EL (cell line): ENCODE results near the gene CACNB3.
A peak's percentile ranks its signal among the peaks of the same experiment; 100 is the strongest.
"Not testable (repeated sequence)": the region's sequence is repeated elsewhere in the genome, so short reads cannot be mapped to it uniquely, and the experiment has no call there.

Experiments used
- DNase-seq: peaks from one replicate; pipeline ENCODE4 v3.0.0-alpha.2; 2016

Gene CACNB3

DNA sequence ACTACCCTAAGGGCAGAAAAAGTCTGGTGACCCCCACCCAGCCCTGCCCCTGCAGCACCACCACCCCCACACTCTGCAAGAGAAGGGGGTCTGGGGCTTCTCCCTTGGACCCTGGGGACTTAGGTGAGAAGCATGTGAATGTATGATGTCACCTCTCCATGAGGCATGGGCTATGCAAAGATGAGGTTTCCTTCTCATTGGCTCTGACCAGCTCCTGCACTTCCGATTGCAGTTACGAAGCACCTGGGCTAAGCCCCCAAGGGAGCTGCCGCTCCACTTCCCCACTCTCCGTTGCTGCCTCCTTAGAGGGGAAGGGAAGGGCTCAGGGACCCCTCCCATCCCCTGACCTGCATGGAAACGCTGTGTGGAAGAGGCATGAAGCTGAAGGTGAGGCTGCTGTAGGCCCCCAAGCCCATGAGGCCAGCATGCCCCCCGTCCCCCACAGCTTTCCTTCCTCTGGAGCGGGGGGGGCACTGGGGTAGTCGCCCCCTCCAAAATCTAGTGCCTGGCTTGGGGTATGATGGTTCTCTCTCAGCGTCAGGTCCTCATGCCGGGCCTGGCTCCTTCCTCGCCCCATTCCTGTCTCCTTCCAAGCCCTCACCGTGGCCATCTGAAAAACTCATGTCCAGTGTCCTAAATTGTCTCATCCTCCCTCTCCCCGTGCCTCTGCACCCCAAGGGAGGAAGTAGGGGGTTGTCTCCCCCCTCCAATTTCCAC, 39.1 kb downstream of the CACNB3 start:
- no peak for DNase-seq

DNA sequence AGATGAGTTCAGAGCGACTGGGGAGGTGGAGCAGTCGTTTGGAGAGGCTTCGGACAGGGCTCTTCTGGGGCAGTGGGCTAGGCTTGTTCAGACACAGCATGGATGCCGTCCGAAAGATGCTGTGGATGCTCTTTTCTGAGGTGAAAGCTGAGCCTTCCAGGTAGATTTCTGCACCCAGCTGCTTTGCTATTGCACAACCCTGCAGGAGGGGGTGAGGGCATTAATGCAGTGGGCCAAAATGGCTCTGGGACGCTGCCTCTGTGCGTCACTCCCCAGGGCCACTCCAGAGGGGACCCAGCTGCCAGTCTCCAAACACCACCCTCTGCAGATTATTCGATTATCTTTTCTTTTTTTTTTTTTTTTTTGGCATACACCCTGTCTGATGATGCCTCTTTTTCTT, 39.7 kb downstream of the CACNB3 start:
- no peak for DNase-seq

DNA sequence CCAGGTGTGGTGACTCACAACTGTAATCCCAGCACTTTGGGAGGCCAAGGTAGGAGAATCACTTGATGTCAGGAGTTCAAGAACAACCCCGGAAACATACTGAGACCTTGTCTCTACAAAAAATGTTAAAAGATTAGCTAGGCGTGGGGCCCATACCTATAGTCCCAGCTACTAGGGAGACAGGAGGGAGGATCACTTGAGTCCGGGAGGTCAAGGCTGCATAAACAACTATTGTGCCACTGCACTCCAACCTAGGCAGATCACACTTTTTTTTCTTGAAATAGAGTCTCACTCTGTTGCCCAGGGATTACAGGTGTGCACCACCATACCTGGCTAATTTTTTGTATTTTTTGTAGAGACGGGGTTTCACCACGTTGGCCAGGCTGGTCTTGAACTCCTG, 41.3 kb downstream of the CACNB3 start:
- DNase-seq, result no peak

DNA sequence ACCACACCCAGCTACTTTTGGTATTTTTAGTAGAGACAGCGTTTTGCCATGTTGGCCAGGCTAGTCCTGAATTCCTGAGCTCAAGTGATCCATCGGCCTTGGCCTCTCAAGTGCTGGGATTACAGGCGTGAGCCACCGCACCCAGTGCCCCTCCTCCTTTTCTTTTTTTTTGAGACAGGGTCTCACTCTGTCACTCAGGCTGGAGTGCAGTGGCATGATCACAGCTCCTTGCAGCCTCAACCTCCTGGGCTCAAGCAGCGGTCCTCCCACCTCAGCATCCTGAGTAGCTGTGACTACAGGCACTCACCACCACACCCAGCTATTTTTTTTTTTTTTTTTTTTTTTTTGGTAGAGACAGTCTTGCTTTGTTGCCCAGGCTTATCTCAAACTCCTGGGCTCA, 41.9 kb downstream of the CACNB3 start:
- DNase-seq, result not testable (repeated sequence)

DNA sequence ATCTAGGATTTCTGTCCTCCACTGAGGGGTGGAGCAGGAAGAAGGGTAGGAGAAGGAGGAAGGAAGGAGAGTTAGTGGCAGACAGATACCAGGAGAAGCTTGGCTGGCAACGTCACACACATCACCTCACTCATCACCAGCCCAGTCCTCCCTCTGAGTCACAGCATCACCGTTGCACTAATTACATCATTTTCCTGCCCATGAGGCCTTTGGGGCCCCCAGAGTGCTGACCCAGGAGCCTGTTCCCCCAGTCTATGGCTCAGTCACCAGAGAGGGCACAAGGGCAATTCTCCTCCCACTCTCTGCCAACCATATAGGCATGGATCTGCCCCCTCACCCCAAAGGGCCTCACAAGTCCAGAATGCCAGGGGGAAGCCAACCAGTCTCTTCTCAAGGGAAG, 42.8 kb downstream of the CACNB3 start:
- no peak for DNase-seq

DNA sequence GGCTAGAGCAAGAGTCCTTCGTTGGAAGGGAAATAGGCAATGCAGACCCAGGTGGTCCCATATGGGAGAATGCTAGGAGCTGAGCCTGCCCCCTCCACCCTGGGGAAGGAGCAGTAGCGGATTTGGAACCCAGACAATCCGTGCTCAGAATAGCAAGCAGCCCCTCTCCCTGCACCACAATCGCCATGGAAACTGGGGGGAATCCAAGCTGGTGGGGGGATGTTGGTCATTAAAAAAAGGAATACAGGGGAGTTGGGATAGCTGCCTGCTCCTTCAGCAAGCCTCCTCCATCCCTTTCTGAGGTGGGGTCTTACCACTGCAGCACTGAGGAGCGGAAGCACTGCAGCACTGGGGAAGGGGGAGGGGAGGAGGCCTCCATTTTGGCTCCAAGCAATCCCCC, 44.5 kb downstream of the CACNB3 start:
- DNase-seq, result no peak

DNA sequence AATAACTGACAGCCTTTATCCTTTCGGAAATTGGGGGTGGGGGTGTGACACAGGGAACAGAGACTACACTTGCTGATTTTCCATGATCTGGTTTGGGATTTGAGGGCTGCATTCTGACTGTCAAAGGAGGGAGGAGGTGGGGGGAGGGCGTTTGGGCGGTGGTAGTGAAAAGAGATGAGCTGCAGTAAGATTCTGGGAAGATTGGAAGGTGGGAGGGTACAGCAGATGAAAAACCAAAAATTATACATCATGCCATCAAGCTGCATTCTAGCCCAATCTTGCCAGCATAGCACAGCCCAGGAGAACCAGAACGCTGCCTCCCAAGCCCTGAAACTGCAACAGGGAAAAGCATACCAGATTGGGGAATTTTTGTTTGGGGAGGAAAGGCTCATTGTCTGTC, 45.0 kb downstream of the CACNB3 start:
- DNase-seq, result no peak

DNA sequence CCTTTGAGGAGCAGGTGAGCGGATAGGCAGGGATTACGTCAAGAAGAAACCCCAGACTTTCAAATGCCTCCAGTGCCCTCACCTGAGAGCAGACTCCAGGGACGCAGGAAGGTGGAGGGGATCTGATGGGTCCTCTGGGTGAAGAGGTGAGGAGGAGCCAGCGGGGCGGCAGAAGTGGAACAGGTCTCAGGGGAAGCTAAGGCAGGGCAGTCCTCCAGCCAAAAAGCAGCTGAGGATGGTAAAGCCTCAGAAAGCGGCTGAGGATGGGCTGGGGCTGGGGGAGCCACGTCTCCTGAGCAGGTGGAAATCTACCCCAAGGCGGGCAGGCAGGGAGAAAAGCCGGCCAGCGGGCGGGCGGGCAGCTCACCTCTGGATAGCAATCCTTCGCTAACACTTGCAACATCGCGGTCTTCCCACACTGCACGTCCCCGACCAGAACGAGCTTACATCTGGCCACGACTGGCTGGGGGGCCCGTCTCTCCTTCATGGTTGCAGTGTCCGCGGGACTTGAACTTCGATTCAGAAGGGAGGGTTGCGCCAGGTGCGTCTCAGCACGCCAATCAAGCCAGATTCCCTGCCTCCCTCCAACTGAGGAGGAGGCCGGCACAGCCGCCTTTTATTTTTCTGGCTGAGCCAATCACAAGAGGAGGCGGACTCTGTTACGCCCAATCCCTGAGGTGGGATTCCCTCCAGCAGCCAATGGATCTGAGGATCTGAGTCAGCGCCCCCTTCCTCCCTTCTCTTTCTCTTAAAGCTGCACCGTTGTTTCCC, 47.2 kb downstream of the CACNB3 start, which contains the start of gene RND1:
TSS of gene RND1 (minus strand) at position 590 of the 771 bp plus-strand sequence. CDS start at position 487, 103 bp downstream.
- DNase-seq, result peak; percentile 93

DNA sequence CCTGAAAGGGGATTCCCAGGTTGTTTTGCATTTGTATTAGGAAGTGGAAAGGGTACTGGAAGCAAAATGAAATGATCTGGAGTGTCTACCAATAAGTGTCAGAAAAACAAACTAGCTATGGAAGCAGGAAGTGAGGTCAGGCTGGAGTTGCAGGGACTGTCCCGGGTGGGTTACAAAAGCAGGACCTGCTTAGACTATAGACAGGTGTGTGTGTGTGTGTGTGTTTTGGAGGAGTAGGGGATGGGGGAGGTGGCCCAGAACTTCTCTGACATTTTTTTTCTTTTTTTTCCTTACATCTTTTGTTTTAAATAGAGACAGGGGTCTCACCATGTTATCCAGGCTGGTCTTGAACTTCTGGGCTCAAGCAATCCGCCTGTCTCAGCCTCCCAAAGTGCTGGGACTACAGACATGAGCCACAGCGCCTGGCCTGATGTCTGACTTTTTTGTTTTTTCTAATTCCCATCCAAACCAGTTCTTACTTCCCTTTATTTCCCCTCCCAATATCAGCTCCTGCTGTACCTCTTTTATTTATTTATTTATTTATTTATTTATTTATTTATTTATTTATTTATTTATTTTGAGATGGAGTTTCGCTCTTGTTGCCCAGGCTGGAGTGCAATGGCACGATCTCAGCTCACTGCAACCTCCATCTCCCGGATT, 47.9 kb downstream of the CACNB3 start:
- DNase-seq, result no peak

DNA sequence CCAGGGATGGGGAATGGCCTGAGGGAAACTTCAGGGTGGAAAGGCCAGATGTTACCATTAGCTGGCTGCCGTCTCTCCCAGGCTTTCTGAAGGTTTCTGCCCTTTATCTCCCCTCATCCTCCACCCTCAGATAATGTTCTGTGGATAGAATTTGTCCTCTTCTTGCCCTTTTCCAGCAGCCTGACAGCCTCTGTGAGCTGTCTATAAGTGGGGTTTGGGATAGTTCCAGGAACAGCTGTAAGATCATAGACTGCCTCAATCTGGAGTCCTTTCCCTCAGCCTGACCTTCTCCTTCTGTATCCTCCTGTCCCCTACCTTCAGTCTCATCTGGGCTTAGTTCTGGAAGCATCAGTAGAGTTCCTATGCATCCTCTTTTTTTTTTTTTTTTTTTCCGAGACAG, 50.2 kb downstream of the CACNB3 start:
- DNase-seq, result no peak

DNA sequence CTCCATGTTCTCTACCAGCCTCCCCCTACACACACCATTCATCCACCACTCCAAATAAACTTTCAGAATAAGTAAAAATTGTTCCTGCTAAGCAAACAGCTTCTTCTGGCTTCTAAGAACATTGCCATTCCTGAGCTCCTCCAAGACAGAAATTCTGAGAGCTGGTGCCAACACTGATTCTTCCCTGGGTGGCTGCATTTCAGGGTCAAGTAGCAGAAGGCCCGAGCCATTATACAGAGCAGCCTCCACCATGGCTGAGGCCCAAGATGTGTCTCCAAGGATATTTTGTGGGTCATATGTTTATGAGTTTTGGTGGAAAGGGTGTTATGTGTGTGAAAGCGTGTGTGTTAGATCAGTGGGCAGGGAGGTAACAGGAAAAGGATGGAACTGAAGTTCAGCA, 50.9 kb downstream of the CACNB3 start:
- DNase-seq, result no peak

DNA sequence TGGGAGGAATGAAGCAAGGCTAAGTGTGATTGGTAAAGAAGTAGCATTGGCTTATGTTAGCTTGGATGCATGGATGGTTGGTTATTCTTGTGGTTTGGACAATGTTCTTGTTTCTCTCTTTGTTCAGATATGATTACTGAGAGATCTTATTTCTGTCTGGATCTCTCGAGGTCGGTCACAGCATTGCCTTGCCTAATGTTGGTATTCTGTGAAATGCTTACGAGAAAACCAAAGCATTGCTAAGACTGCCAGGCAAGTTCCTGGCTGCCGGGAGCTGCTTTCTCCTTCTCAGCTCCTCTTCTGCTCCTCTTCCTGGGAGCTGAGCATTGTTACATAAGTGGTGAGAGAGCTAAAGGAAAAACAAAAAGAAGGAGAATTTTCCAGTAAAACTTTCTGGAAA, 54.8 kb downstream of the CACNB3 start:
- DNase-seq, result no peak

DNA sequence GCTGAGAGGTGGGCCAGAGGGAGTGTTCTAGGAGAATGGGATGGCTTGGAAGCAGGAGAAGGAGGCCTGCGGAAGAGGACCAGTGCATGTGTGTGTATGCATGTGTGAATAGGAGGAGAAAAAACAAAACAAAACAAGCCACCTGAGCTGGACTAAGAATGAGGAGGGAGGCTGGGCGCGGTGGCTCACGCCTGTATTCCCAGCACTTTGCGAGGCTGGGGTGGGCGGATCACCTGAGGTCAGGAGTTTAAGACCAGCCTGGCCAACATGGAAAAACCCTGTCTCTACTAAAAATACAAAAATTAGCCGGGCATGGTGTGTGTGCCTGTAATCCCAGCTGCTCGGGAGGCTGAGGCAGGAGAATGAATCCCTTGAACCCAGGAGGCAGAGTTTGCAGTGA, 55.2 kb downstream of the CACNB3 start:
- not testable (repeated sequence) for DNase-seq

DNA sequence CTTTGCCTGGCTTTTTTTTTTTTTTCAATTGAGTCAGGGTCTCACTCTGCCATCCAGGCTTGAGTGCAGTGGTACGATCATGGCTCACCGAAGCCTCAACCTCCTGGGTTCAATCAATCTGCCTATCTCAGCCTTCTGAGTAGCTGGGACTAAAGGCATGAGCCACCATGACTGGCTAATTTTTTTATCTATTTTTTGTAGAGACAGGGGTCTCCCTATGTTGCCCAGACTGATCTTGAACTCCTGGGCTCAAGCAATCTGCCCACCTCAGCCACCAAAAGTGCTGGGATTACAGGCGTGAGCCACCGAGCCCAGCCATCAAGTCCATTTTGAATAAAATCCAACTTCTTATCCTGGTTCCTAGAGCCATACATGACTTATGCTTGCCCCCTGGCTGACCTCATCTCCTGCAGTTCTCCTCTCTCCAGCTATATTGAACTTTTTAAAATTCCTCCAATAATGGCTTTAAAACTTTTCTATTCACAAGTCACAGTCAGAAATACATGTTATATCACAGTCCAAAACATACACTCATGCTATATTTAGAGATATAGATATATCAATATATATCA, 57.7 kb downstream of the CACNB3 start:
- no peak for DNase-seq
